Muscle of leg (tissue), 11 donors: ENCODE data around the gene ZDHHC14. TPM values are rescaled to one million over a fixed set of nuclear protein-coding genes. Genes with fewer than 3 reads are reported as not detected.

Source experiments
- DNase-seq: peaks from one replicate; pipeline ENCODE4 v3.0.0; 2013
- H3K27ac ChIP-seq: one replicate; pipeline ENCODE4 v1.5.1; 2013; ENCODE audit warnings: mild to moderate bottlenecking, low read length, control low read depth
- H3K27me3 ChIP-seq: one replicate; pipeline ENCODE4 v1.6.1; 2013; ENCODE audit warnings: low read length; ENCODE audit not compliant: control insufficient read depth, insufficient read depth
- H3K36me3 ChIP-seq: one replicate; pipeline ENCODE4 v1.6.1; 2013; ENCODE audit warnings: low read length; ENCODE audit not compliant: control insufficient read depth, insufficient read depth
- H3K4me1 ChIP-seq: one replicate; pipeline ENCODE4 v1.6.1; 2013; ENCODE audit warnings: low read length; ENCODE audit not compliant: control insufficient read depth, insufficient read depth
- H3K4me3 ChIP-seq: one replicate; pipeline ENCODE4 v1.5.1; 2013; ENCODE audit warnings: low read length, control low read depth
- H3K9me3 ChIP-seq: replicated peaks from 2 replicates; pipeline ENCODE4 v1.6.1; 2013; ENCODE audit warnings: low read depth, low read length; ENCODE audit not compliant: control insufficient read depth
- WGBS: methylation state at CpG from one replicate; pipeline ENCODE4 v1.1.5; 2013; ENCODE audit warnings: missing lambda C conversion rate; ENCODE audit not compliant: insufficient coverage; 5-methylcytosine and 5-hydroxymethylcytosine counted together
- polyA plus RNA-seq, 8 donors: library from polyadenylated mRNA; unstranded; fragments of 120-200 nt; gene quantifications; one replicate each; pipeline versions ENCODE4 v1.2.1 to v1.2.3, GENCODE V29; 2013; ENCODE audit warnings: inconsistent platforms in 1 of 8, low replicate concordance in 1 of 8; ENCODE audit not compliant: insufficient read length in 8 of 8, insufficient read depth in 1 of 8
- total RNA-seq: library from RNA; stranded (reverse); fragments of 120-200 nt; gene quantifications from one replicate; pipeline ENCODE4 v1.2.4, GENCODE V29; 2013

Gene ZDHHC14
- total and polyA plus RNA-seq, 9 donors: 3.4 to 8.9 (median 5.7) TPM

DNA sequence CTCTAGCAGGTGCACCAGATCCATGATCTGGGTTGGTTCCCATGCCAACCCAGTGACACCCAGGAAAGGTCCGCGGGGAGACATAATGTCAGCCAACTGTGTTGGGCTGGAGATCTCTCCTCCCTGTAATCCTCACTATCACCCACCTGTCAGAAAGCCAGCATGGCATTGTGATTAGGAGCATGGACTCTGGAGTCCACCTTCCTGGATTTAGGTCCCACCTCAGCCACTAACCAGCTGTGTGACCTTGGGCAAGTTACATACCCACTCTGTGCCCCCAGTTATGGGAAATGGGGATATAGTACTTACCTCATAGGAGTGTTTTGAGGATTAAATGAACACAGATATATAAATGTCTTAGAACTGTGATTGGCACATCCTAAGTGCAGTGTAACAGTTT lies 97.9 kb downstream of the ZDHHC14 start:
- Histone ChIP-seq H3K27ac (no peak overlapping the region), H3K4me1 (no peaks in the 10 kb centered on the region), H3K9me3 (no peaks in the 10 kb centered on the region), H3K4me3 (no peak overlapping the region), H3K27me3 (no peaks in the 10 kb centered on the region), H3K36me3 (no peaks in the 10 kb centered on the region)
- no peak for DNase-seq
- no CpG with 5 or more reads among the region's 2 CpGs for WGBS

DNA sequence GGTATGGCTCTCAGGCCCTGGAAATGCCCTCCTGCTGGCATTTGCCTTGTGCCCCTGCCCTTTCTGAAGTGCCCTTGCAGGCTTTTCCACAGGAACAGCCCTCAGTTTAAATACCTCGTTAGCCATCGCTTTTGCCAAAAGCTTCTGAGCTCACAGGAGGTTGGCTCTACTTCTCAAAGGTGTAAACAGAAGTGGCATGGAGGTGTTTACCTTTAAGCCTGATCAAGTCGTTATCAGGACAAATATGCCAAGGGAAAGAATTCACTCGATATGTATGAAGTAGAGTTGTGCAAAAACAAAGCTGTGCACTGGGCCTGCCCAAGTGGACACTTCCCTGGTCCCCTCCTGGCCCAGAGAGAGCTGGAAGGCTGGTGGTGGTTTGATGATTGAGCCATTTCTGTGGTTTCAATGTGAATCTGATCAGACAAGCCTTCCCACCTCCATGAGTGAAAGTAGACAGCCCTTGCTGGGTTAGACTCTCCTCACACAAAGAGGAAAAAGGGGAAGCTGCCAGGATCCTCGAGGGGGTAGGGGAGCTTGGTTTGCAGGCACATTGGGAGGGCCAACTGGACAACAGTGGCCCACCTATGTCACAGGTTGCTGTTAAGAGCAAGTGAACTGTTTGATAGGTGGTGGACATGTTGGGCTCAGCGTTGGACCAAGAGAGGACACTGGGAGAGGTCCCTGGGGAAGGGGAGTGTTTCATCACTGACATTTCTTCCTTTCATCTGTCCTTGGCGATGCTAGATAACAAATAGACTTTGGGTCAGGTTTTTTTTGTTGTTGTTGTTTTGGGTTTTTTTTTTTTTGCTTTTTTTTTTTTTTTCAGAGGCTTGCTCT lies 98.7 kb downstream of the ZDHHC14 start:
- no peak for DNase-seq
- WGBS: 92% methylated on average over 4 of the region's 7 CpGs
- H3K27me3 ChIP-seq: no peaks in the 10 kb centered on the region
- no peaks in the 10 kb centered on the region for H3K9me3 ChIP-seq
- H3K4me3 ChIP-seq: no peak overlapping the region
- H3K27ac ChIP-seq: no peak overlapping the region
- no peaks in the 10 kb centered on the region for H3K36me3 ChIP-seq
- H3K4me1 ChIP-seq: no peaks in the 10 kb centered on the region

DNA sequence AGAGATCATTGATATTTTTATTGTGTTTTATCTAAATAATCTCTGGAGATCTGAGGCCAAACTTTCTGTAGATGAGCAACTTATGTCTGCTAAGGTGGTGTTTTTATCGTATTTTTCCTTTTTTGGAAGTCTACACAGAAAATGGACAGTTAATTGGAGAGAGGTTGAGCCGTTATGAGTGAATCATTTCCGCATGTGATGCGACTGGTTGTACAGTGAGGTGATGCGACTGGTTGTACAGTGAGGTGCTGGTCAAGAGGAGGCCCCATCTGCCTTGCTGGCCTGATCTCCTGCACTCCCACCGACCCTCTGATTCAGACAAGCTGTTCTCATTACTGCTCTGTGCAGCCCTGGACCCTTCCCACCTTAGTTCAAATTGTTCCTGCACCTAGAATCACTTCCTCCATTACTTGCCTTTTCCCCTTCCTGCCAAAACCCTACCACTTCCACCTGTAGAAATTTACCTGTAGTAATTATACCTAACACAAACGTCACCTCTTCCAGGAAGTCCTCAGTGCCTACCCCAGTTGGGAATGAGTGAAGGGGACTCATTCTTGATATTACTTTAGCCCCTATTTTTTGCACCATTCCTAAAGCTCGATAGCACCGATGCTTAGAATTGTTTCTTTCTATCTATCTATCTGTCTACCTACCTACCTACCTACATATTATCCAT lies 100.3 kb downstream of the ZDHHC14 start:
- peak; percentile 18 for DNase-seq
- no peak overlapping the region for H3K27ac ChIP-seq
- no peaks in the 10 kb centered on the region for H3K9me3 ChIP-seq
- no peaks in the 10 kb centered on the region for H3K27me3 ChIP-seq
- H3K4me1 ChIP-seq: no peaks in the 10 kb centered on the region
- WGBS: 63% methylated on average over 2 of the region's 9 CpGs
- no peaks in the 10 kb centered on the region for H3K36me3 ChIP-seq
- no peak overlapping the region for H3K4me3 ChIP-seq

DNA sequence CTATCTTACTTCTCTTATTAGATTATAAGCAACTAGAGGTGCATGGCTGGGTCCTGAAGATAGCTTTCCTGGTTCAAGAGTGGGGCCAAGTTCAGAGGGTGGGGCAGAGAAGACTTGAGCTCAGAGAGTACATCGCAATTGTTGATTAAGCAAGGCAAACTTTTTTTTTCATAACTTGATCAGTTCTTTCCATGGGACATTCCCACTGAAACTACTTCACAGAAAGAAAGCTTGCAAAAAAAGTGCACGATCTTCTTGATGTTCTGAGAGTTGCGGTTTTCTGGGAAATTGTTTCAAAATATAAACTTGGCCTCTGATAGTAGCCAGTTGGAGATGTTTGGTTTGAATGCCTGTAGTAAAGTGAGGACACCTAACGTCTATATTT lies 100.9 kb downstream of the ZDHHC14 start:
- Histone ChIP-seq H3K4me1 (no peaks in the 10 kb centered on the region), H3K27ac (no peak overlapping the region), H3K36me3 (no peaks in the 10 kb centered on the region), H3K27me3 (no peaks in the 10 kb centered on the region), H3K9me3 (no peaks in the 10 kb centered on the region), H3K4me3 (no peak overlapping the region)
- no CpG with 5 or more reads among the region's 4 CpGs for WGBS
- peak; percentile 30 for DNase-seq

DNA sequence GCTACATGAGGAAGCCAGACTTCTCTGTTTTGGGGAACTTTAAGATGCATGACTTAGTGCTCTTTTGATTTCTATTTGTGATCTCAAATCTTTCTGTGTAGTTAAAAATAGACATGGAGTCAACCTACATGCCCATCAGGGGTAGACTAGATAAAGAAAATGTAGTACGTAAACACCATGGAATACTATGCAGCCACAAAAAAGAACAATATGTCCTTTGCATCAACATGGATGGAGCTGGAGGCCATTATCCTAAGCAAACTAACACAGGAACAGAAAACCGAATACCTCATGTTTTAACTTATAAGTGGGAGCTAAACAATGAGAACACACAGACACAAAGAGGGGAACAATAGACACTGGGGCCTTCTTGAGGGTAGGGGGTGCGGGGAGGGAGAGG lies 102.8 kb downstream of the ZDHHC14 start:
- WGBS: no CpG with 5 or more reads among the region's 3 CpGs
- Histone ChIP-seq H3K27me3 (no peaks in the 10 kb centered on the region), H3K4me1 (no peaks in the 10 kb centered on the region), H3K9me3 (no peaks in the 10 kb centered on the region), H3K27ac (no peak overlapping the region), H3K4me3 (no peak overlapping the region), H3K36me3 (no peaks in the 10 kb centered on the region)
- no peak for DNase-seq

DNA sequence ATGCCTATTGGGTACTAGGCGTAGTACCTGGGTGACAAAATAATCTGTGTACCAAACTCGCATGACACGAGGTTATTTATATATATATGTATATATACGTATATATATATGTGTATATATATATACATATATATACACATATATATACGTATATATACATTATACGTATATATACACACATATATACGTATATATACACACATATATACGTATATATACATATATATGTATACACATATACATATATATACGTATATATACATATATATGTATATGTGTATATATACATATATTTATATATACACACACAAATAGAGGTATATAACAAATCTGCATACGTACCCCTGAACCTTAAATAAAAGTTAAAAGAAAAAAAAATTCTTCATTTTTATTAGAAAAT lies 103.2 kb downstream of the ZDHHC14 start:
- H3K9me3 ChIP-seq: no peaks in the 10 kb centered on the region
- WGBS: no CpG with 5 or more reads among the region's 10 CpGs
- no peak overlapping the region for H3K27ac ChIP-seq
- H3K27me3 ChIP-seq: no peaks in the 10 kb centered on the region
- no peak for DNase-seq
- no peaks in the 10 kb centered on the region for H3K36me3 ChIP-seq
- H3K4me1 ChIP-seq: no peaks in the 10 kb centered on the region
- H3K4me3 ChIP-seq: no peak overlapping the region

DNA sequence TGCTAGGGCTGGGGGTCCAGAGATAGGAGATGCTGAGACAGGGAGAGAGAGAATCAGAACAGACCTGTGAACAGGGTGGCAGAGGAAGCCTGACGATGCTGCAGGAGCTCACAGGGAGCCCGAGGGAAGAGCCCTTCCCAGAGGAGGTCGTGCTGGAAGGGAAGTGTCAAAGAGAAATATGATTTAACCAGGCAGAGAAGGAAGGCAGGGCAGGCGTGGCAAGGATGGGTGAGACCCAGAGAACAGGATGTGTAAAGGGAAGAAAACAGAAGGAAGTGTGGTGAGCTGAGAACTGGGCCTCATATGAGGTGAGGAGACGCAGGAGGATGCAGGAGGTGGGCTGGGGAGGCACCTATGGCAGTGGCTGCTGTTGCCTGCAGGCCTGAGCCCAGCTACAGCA lies 105.6 kb downstream of the ZDHHC14 start:
- DNase-seq: no peak
- Histone ChIP-seq H3K27me3 (no peaks in the 10 kb centered on the region), H3K36me3 (no peaks in the 10 kb centered on the region), H3K4me3 (no peak overlapping the region), H3K9me3 (no peaks in the 10 kb centered on the region), H3K4me1 (no peaks in the 10 kb centered on the region), H3K27ac (no peak overlapping the region)
- WGBS: 63% methylated on average over 5 of the region's 5 CpGs

DNA sequence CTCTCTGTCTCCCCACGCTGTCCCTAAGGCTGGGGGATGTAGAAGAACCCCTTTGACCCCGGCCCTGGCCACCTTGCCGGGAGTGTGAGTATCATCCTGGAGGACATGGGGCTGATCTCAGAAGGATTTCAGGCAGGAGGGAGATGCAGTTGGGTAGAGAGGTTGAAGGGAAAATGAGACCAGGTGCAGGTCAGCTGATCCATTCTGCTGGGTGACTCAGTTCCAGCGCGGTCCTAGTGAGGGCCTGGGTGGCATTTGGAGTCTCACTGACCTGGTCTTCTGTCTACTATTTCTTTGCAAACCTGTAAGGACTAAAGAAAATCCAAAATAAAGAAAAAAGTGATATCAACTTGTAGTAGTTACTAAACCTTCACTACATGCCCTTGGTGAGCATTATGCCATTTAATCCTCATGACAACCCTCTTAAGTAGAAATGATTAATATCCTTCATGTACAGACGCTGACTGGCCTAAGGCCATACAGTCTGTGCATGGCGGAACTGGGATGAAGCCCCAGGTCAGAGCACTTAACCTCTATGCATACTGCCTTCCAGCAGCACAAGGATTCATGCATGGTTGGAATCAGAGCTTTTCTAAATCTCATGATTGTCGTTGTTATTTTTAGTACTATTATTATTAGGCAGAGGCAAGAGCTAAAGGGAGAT lies 106.3 kb downstream of the ZDHHC14 start:
- Histone ChIP-seq H3K27ac (no peak overlapping the region), H3K4me3 (no peak overlapping the region), H3K27me3 (no peaks in the 10 kb centered on the region), H3K9me3 (no peaks in the 10 kb centered on the region), H3K36me3 (no peaks in the 10 kb centered on the region), H3K4me1 (no peaks in the 10 kb centered on the region)
- WGBS: 93% methylated on average over 3 of the region's 8 CpGs
- DNase-seq: no peak

DNA sequence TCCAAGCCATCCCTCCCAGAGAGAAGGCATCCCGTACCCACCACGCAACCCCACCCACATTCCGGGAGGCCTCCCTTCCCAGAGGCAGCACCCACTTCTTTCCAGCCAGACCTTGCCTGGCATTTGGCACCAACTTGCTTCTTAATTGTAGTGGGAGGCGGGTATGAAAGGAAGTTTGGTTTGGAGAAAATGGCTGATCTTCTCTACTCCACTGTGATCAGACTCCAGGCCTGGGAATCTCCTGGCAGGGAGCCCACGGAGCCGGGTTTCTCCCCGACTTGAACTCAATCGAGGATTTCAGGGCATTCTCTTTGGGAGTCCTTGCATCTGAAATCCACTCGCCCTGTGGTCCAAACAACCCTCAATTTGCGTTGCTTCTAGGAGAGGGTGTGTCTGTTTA lies 107.1 kb downstream of the ZDHHC14 start:
- no CpG with 5 or more reads among the region's 10 CpGs for WGBS
- Histone ChIP-seq H3K36me3 (no peaks in the 10 kb centered on the region), H3K4me3 (no peak overlapping the region), H3K9me3 (no peaks in the 10 kb centered on the region), H3K4me1 (no peaks in the 10 kb centered on the region), H3K27me3 (no peaks in the 10 kb centered on the region), H3K27ac (no peak overlapping the region)
- DNase-seq: no peak

DNA sequence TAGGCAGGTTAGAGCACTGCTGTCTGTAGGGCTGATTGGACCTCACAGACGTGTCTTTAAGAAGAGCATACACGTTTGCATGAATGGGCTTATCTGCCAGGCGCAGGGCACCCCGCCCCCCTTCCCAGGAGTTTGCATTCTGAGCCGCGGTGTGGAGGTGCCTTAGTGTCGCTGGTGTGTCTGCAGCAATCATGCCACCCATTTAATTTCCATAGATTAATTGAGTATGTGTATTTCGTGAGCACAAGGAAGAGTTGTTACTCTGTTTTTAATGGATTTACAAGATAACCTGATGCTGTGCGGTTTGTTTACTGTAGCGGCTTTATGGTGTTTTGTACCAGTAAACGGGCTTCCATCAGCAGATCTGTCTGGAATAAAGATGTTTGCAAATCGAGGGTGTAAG lies 107.7 kb downstream of the ZDHHC14 start:
- no peak for DNase-seq
- Histone ChIP-seq H3K36me3 (no peaks in the 10 kb centered on the region), H3K4me3 (no peak overlapping the region), H3K4me1 (no peaks in the 10 kb centered on the region), H3K27me3 (no peaks in the 10 kb centered on the region), H3K27ac (no peak overlapping the region), H3K9me3 (no peaks in the 10 kb centered on the region)
- 40% methylated on average over 5 of the region's 12 CpGs for WGBS
